ENCODE results near the gene COL6A1. TPM values are rescaled to one million over a fixed set of nuclear protein-coding genes. Genes with fewer than 3 reads are reported as not detected.
"Not testable (repeated sequence)": the region's sequence is repeated elsewhere in the genome, so short reads cannot be mapped to it uniquely, and the experiment has no call there.

The COL6A1 gene
- total and polyA plus RNA-seq, 12 donors: 71.9 to 388 (median 143) TPM

- WGBS, 2 donors: 92 to 95% methylated on average over 42 of the region's 42 CpGs
- Histone ChIP-seq H3K27ac (no peak overlapping the region), H3K9me3 (peaks cover 0 to 17% (median 0%) of the 10 kb centered on the region in 11 donors), H3K4me1 (no peaks in the 10 kb centered on the region), H3K4me3 (no peak overlapping the region), H3K36me3 (peaks cover 0 to 62% (median 32%) of the 10 kb centered on the region in 9 donors), H3K27me3 (no peaks in the 10 kb centered on the region)
- TF ChIP-seq, protein P1, sequence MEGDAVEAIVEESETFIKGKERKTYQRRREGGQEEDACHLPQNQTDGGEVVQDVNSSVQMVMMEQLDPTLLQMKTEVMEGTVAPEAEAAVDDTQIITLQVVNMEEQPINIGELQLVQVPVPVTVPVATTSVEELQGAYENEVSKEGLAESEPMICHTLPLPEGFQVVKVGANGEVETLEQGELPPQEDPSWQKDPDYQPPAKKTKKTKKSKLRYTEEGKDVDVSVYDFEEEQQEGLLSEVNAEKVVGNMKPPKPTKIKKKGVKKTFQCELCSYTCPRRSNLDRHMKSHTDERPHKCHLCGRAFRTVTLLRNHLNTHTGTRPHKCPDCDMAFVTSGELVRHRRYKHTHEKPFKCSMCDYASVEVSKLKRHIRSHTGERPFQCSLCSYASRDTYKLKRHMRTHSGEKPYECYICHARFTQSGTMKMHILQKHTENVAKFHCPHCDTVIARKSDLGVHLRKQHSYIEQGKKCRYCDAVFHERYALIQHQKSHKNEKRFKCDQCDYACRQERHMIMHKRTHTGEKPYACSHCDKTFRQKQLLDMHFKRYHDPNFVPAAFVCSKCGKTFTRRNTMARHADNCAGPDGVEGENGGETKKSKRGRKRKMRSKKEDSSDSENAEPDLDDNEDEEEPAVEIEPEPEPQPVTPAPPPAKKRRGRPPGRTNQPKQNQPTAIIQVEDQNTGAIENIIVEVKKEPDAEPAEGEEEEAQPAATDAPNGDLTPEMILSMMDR (IDR thresholded peaks at IDR 0.05): no peak
- DNase-seq (peak in 1 of 2 donors; percentile 20), ATAC-seq (peak in 1 of 8 donors; percentile 3)
- intact Hi-C loops (cut with DNase I): loop anchor here in 1 of 10 donors (2.0 kb wide), 1 partner anchor 47 kb away; no protein-coding TSS in a partner anchor
Observed at GRCh38 chr21:46003575-46004007, 22.0 kb downstream of the COL6A1 start.

- WGBS, 2 donors: 77 to 82% methylated on average over 24 of the region's 24 CpGs
- peak in 3 of 8 donors; percentile 2 to 23 (median 8) for ATAC-seq
- intact Hi-C loops (cut with DNase I): no loop called here
Observed at GRCh38 chr21:46004168-46004861, 22.7 kb downstream of the COL6A1 start.

GRCh38 chr21:46005081-46005480, 23.5 kb downstream of the COL6A1 start:
- Histone ChIP-seq H3K36me3 (peaks cover 0 to 50% (median 32%) of the 10 kb centered on the region in 9 donors), H3K4me3 (no peak overlapping the region), H3K4me1 (no peaks in the 10 kb centered on the region), H3K27ac (no peak overlapping the region), H3K9me3 (peaks cover 0 to 17% (median 0%) of the 10 kb centered on the region in 11 donors), H3K27me3 (no peaks in the 10 kb centered on the region)
- no peak for DNase-seq
- WGBS, 2 donors: 82% methylated on average over 12 of the region's 12 CpGs
- no peak for ATAC-seq
- intact Hi-C loops (cut with DNase I): no loop called here
- TF ChIP-seq, protein P1 (IDR thresholded peaks at IDR 0.05): no peak

More at GRCh38 chr21:46004168-46004861, 22.7 kb downstream of the COL6A1 start:
- H3K36me3 ChIP-seq: peaks cover 0 to 55% (median 32%) of the 10 kb centered on the region in 9 donors
- H3K9me3 ChIP-seq: peaks cover 0 to 17% (median 0%) of the 10 kb centered on the region in 11 donors
- TF ChIP-seq, protein P1 (IDR thresholded peaks at IDR 0.05): no peak
- DNase-seq: peak in 1 of 2 donors; percentile 24
- H3K4me1 ChIP-seq: no peaks in the 10 kb centered on the region
- H3K4me3 ChIP-seq: no peak overlapping the region
- H3K27me3 ChIP-seq: no peaks in the 10 kb centered on the region
- H3K27ac ChIP-seq: peak overlapping the region in 1 of 10 donors; percentile 15

GRCh38 chr21:46005481-46005881, 23.9 kb downstream of the COL6A1 start:
- Histone ChIP-seq H3K27ac (no peak overlapping the region), H3K27me3 (no peaks in the 10 kb centered on the region), H3K9me3 (peaks cover 0 to 17% (median 0%) of the 10 kb centered on the region in 11 donors), H3K4me1 (no peaks in the 10 kb centered on the region), H3K4me3 (no peak overlapping the region), H3K36me3 (peaks cover 0 to 46% (median 32%) of the 10 kb centered on the region in 9 donors)
- TF ChIP-seq, protein P1 (IDR thresholded peaks at IDR 0.05): no peak
- DNase-seq (peak in 1 of 2 donors; percentile 12), ATAC-seq (no peak)
- intact Hi-C loops (cut with DNase I): no loop called here
- WGBS, 2 donors: 94% methylated on average over 20 of the region's 20 CpGs

GRCh38 chr21:46005894-46006546, 24.4 kb downstream of the COL6A1 start:
- DNase-seq: not testable (repeated sequence)

More at GRCh38 chr21:46005894-46006546, 24.4 kb downstream of the COL6A1 start:
- Histone ChIP-seq H3K9me3 (peaks cover 0 to 17% (median 0%) of the 10 kb centered on the region in 11 donors), H3K36me3 (peaks cover 0 to 41% (median 28%) of the 10 kb centered on the region in 9 donors)
- 91 to 93% methylated on average over 41 to 57 of the region's 64 CpGs for WGBS, 2 donors
- intact Hi-C loops (cut with DNase I); H3K27ac ChIP-seq; H3K27me3 ChIP-seq; ATAC-seq; H3K4me3 ChIP-seq; H3K4me1 ChIP-seq: not testable (repeated sequence)

Data from heart right ventricle (tissue), 16 donors.